Frontal cortex (tissue), 4 donors: ENCODE results near the gene ZNF664. TPM values are rescaled to one million over a fixed set of nuclear protein-coding genes. Genes with fewer than 3 reads are reported as not detected.

Experiments
- DNase-seq, 2 donors: peaks; one replicate each; pipeline ENCODE4 v3.0.0; 2012; ENCODE audit warnings: low spot score in 2 of 2
- FAIRE-seq: peaks from 2 replicates; lab custom pipeline; 2012; peaks lifted over from hg19 to GRCh38; lab: Jason Lieb, UNC
- small RNA-seq: library from RNA; depleted of rRNA; stranded (forward); fragments of <200 nt; gene quantifications from one replicate; pipeline ENCODE3, GENCODE V24; 2014
- total RNA-seq: library from RNA; depleted of rRNA; stranded (reverse); fragments of >200 nt; gene quantifications from one replicate; pipeline ENCODE4 v1.2.3, GENCODE V29; 2014
- donor health status: control.
- donor health status: control.
- donor health status: control.

ZNF664 gene
- total RNA-seq, 1 donor from 2014 or later, result 53.8 TPM

GRCh38 chr12:124044809-124045321 lies 71.8 kb downstream of the ZNF664 start:
- FAIRE-seq, result no peak
- no peak for DNase-seq

- FAIRE-seq, result no peak
- peak; percentile 42 to 44 for DNase-seq
These were observed 72.8 kb downstream of the ZNF664 start for GRCh38 chr12:124045671-124046455.

DNA sequence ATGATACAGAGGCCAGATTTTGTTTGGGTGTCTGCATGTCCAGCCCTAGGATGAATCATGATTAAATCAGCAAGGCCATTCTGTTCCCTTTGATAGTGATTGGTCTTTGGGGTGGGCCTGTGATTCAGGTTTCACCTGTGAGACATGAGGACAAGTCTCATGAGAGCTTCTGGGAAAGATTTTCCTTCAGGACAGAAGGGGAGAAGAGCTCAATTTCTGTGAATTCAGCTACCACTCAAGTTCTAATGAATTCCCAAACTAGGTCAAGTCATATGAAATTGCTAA lies 73.4 kb downstream of the ZNF664 start:
- DNase-seq, result no peak
- FAIRE-seq, result no peak

- DNase-seq, result no peak
- FAIRE-seq, result no peak
These were observed 74.1 kb downstream of the ZNF664 start for GRCh38 chr12:124047045-124047566.

DNA sequence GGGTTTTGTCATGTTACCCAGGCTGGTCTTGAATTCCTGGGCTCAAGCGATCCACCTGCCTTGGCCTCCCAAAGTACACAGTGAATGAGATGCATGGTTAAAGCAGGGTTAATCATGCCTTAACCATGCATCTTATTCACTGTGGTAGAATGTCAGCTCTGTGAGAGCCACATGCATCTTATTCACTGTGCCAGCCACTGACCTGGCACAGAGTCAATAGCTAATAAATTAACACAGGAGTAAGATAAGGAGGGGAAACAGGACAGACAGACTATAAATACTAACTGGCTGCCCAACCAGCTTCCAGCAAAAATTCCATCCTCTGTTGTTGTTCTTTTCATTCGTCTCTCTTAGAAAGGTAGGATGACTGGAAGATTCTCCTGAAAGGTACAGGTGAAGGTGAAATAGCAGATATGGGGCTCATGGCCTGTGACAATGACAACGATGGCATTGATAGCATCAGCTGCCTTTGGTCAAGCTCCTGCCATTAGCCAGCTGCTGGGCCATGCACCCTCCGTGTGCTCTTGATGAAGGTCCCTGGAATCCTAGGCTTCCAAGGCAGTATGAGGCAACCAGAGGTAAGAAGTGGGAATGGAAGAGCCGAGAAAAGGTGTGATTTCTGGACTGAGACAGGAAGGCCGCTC lies 76.6 kb downstream of the ZNF664 start:
- no peak for DNase-seq
- no peak for FAIRE-seq

GRCh38 chr12:124053851-124054250 lies 80.8 kb downstream of the ZNF664 start:
- FAIRE-seq, result no peak
- peak in 1 of 2 donors; percentile 77 for DNase-seq

DNA sequence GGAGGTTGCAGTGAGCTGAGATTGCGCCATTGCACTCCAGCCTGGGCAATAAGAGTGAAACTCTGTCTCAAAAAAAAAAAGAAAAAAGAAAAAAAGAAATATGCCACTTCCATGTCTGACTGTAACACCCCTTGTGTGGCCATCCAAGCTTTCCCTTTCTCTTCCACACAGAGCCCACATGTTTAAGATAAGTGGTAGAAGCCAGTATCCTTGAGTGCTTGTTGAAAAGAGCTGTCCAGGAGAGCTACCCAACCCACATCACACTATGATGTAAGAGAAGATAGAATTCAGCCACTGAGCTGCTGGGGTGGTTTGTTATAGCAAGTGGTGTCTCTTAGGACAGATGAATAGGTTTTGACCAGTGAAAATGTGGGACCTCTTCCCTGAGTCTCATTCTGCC lies 82.1 kb downstream of the ZNF664 start:
- FAIRE-seq, result no peak
- no peak for DNase-seq

DNA sequence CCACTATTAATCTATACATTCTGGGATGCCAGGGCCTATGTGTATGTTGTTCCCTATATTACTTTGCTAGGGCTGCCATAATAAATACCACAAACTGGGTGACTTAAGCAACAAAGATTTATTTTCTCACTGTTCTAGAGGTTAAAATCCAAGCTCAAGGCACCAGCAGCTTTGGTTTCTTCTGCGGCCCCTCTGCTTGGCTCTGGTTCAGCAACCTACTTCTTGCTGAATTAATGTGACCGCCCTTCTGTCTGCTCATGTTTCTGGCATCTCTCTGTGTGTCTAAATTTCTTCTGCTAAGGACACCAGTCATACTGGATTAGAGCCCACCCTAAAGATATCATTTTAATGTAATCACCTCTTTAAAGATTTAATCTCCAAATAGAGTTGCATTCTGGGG lies 84.7 kb downstream of the ZNF664 start:
- no peak for FAIRE-seq
- DNase-seq, result no peak

DNA sequence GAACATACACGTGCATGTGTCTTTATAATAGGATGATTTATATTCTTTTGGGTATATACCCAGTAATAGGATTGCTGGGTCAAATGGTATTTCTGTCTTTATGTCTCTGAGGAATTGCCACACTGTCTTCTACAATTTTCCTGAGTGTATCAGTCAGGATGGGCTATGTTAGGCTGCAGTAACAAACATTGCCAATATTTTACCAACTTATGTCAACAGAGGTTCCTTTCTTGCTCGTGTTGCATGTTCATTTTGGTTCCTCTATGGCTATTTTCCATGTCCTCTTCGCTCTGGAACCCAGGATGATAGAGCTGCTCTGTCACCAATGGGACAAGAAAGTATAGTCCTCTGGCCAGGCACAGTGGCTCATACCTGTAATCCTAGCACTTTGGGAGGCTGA lies 86.7 kb downstream of the ZNF664 start:
- DNase-seq (no peak), FAIRE-seq (no peak)

Small RNA genes lying within 50 kb of the gene (small RNA-seq; reads per million reads assigned to genes)
- gene AC068790.4 (not detected), gene AC068790.6 (not detected)

Other genes with a start within 250 kb of the ZNF664 start
- 22.4 TPM for gene DNAH10, start 210.9 kb upstream of the ZNF664 start, total RNA-seq
- gene CCDC92, start 384 bp upstream of the ZNF664 start, total RNA-seq, result 14.7 TPM